HG03045 (cell line): ENCODE data around the gene FKBP14.
A peak's percentile ranks its signal among the peaks of the same experiment; 100 is the strongest.

Experiments
- ATAC-seq: cut with Tn5 transposase; IDR thresholded peaks from one replicate; pipeline ENCODE4 v1.9.1; 2021; ENCODE audit warnings: mild to moderate bottlenecking, moderate library complexity; ENCODE audit not compliant: unreplicated experiment

Gene FKBP14

GRCh38 chr7:30026229-30027064 is at the start of gene FKBP14:
Gene FKBP14, minus strand, starts transcription at chr7:30026702. Its CDS starts 194 bp downstream, at chr7:30026508.
- peak; percentile 76 for ATAC-seq

- no peak for ATAC-seq
Measured at GRCh38 chr7:30074422-30075030, 48.0 kb upstream of the FKBP14 start.

GRCh38 chr7:30072735-30073134 is 46.2 kb upstream of the FKBP14 start:
- no peak for ATAC-seq

GRCh38 chr7:30070052-30070451 is 43.5 kb upstream of the FKBP14 start:
- ATAC-seq, result no peak

- no peak for ATAC-seq
Measured at GRCh38 chr7:30069096-30069867, 42.8 kb upstream of the FKBP14 start.

- no peak for ATAC-seq
Measured at GRCh38 chr7:30068117-30068516, 41.6 kb upstream of the FKBP14 start.

GRCh38 chr7:30066687-30067086 is 40.2 kb upstream of the FKBP14 start:
- no peak for ATAC-seq

- ATAC-seq, result no peak
Measured at GRCh38 chr7:30065746-30066145, 39.2 kb upstream of the FKBP14 start.

GRCh38 chr7:30062587-30062986 is 36.1 kb upstream of the FKBP14 start:
- no peak for ATAC-seq

- peak; percentile 57 for ATAC-seq
Measured at GRCh38 chr7:30061786-30062185, 35.3 kb upstream of the FKBP14 start.

- no peak for ATAC-seq
Measured at GRCh38 chr7:30057741-30058140, 31.2 kb upstream of the FKBP14 start.

- ATAC-seq, result no peak
Measured at GRCh38 chr7:30053068-30053467, 26.6 kb upstream of the FKBP14 start.

GRCh38 chr7:30049173-30049572 is 22.7 kb upstream of the FKBP14 start:
- no peak for ATAC-seq

- no peak for ATAC-seq
Measured at GRCh38 chr7:30048582-30048981, 22.1 kb upstream of the FKBP14 start.

- no peak for ATAC-seq
Measured at GRCh38 chr7:30047124-30047523, 20.6 kb upstream of the FKBP14 start.

GRCh38 chr7:30046127-30046770 is 19.7 kb upstream of the FKBP14 start:
- no peak for ATAC-seq

GRCh38 chr7:30041526-30042269 is 15.2 kb upstream of the FKBP14 start:
- ATAC-seq, result no peak

- no peak for ATAC-seq
Measured at GRCh38 chr7:30040938-30041337, 14.4 kb upstream of the FKBP14 start.

GRCh38 chr7:30038196-30038980 is 11.9 kb upstream of the FKBP14 start:
- no peak for ATAC-seq

GRCh38 chr7:30036220-30036619 is 9.7 kb upstream of the FKBP14 start:
- ATAC-seq, result no peak
